Choroid plexus epithelial cell (primary cell): ENCODE data around the gene TRIM65.

Source experiments
- DNase-seq: peaks from one replicate; pipeline ENCODE4 v3.0.0-alpha.2; 2010; ENCODE audit warnings: low read depth
- H3K4me3 ChIP-seq: 2 replicates; pipeline ENCODE4 v1.5.1; 2011; ENCODE audit warnings: low read depth, mild to moderate bottlenecking, control low read depth, low read length, moderate library complexity
- TF ChIP-seq, protein P1 (sequence below): conservative IDR thresholded peaks from 2 replicates; pipeline ENCODE4 v1.5.1; 2011; ENCODE audit warnings: low read depth, mild to moderate bottlenecking, control low read depth, inconsistent platforms, low read length, moderate library complexity

Gene TRIM65

GRCh38 chr17:75842963-75843576 is 53.7 kb downstream of the TRIM65 start:
- no peak overlapping the region for H3K4me3 ChIP-seq
- TF ChIP-seq, protein P1, sequence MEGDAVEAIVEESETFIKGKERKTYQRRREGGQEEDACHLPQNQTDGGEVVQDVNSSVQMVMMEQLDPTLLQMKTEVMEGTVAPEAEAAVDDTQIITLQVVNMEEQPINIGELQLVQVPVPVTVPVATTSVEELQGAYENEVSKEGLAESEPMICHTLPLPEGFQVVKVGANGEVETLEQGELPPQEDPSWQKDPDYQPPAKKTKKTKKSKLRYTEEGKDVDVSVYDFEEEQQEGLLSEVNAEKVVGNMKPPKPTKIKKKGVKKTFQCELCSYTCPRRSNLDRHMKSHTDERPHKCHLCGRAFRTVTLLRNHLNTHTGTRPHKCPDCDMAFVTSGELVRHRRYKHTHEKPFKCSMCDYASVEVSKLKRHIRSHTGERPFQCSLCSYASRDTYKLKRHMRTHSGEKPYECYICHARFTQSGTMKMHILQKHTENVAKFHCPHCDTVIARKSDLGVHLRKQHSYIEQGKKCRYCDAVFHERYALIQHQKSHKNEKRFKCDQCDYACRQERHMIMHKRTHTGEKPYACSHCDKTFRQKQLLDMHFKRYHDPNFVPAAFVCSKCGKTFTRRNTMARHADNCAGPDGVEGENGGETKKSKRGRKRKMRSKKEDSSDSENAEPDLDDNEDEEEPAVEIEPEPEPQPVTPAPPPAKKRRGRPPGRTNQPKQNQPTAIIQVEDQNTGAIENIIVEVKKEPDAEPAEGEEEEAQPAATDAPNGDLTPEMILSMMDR: no peak
- no peak for DNase-seq

GRCh38 chr17:75842411-75842810 is 54.3 kb downstream of the TRIM65 start:
- H3K4me3 ChIP-seq: no peak overlapping the region
- TF ChIP-seq, protein P1: no peak
- DNase-seq: no peak

GRCh38 chr17:75840799-75841164 is 56.0 kb downstream of the TRIM65 start:
- H3K4me3 ChIP-seq: no peak overlapping the region
- DNase-seq: no peak
- TF ChIP-seq, protein P1: no peak

DNA sequence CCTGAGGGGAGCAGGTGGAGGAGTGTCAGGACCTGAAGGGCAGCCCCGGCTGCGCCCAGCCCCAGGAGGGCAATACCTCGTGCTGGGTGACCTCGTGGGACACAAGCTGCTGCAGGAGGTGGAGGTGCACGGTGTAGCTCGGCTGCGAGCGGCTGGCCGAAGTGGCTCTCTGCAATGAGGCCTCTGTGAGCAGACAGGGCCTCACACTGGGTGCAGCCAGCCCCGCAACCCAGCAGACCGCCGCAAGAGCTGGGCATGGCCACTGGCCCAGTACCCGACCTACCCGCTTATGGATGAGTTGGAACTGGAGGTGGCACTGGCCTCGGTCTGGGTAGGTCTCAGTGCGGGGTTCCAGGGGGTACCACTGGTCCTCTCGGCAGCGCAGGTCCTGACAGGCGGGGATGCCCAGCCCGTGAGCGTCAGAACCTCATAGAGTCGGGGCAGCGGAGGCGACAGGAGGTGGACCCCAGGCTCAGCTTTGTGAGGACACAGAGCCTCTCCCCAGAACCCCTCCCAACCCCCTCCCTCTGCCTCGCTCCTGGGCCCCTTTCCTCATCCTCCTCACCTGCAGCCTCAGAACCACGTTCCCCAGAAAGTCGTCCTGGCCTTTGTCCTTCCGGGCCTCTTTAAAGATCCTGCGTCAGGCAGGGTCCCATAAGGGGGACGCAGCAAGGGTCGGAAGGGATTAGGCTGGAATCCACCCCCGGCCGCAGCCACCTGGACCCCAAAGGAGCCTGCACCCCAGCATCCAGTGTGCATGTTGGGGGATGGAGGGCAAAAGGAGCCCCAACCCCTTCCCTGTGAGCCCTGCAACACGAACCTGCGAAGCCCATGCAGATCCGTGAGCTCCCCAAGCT is 56.6 kb downstream of the TRIM65 start:
- DNase-seq: no peak
- TF ChIP-seq, protein P1: no peak
- no peak overlapping the region for H3K4me3 ChIP-seq
